Chondrocyte (in vitro differentiated cells): ENCODE measurements around the gene SLC27A5. TPM values are rescaled to one million over a fixed set of nuclear protein-coding genes. Genes with fewer than 3 reads are reported as not detected.
A peak's percentile ranks its signal among the peaks of the same experiment; 100 is the strongest.

Experiments used
- DNase-seq: peaks from one replicate; pipeline ENCODE4 v3.0.0; 2021; ENCODE audit warnings: mixed read lengths, low spot score
- H3K27ac Mint-ChIP-seq: one replicate; pipeline ENCODE4 v1.8.0; 2021; ENCODE audit warnings: mild to moderate bottlenecking, moderate library complexity, mixed read lengths; ENCODE audit not compliant: unreplicated experiment
- H3K27me3 Mint-ChIP-seq: 2 replicates; pipeline ENCODE4 v1.8.0; 2021; ENCODE audit warnings: low read depth, mixed read lengths
- H3K36me3 Mint-ChIP-seq: 2 replicates; pipeline ENCODE4 v1.8.0; 2021; ENCODE audit warnings: low read depth, mixed read lengths
- H3K4me1 Mint-ChIP-seq: 2 replicates; pipeline ENCODE4 v1.8.0; 2021; ENCODE audit warnings: low read depth, mild to moderate bottlenecking, mixed read lengths
- H3K4me3 Mint-ChIP-seq: one replicate; pipeline ENCODE4 v1.8.0; 2021; ENCODE audit warnings: mild to moderate bottlenecking, moderate library complexity, mixed read lengths; ENCODE audit not compliant: unreplicated experiment
- H3K9me3 Mint-ChIP-seq: 2 replicates; pipeline ENCODE4 v1.8.0; 2021; ENCODE audit warnings: low read depth, mixed read lengths
- total RNA-seq: library from RNA; stranded (reverse); gene quantifications from 3 replicates; pipeline ENCODE4 v1.2.1, GENCODE V29; 2021
- TF ChIP-seq, protein P1 (sequence below): fragments of 200-600 bp; sonication (generic); IDR thresholded peaks from 2 replicates; pipeline ENCODE4 v1.5.0; 2021; ENCODE audit warnings: antibody characterized with exemption, mild to moderate bottlenecking, moderate library complexity

Gene SLC27A5
- total RNA-seq, 1 donor from 2014 or later = 4.7 TPM

- TF ChIP-seq, protein P1, sequence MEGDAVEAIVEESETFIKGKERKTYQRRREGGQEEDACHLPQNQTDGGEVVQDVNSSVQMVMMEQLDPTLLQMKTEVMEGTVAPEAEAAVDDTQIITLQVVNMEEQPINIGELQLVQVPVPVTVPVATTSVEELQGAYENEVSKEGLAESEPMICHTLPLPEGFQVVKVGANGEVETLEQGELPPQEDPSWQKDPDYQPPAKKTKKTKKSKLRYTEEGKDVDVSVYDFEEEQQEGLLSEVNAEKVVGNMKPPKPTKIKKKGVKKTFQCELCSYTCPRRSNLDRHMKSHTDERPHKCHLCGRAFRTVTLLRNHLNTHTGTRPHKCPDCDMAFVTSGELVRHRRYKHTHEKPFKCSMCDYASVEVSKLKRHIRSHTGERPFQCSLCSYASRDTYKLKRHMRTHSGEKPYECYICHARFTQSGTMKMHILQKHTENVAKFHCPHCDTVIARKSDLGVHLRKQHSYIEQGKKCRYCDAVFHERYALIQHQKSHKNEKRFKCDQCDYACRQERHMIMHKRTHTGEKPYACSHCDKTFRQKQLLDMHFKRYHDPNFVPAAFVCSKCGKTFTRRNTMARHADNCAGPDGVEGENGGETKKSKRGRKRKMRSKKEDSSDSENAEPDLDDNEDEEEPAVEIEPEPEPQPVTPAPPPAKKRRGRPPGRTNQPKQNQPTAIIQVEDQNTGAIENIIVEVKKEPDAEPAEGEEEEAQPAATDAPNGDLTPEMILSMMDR = no peak
- H3K27me3 Mint-ChIP-seq = peaks cover 12% of the 10 kb centered on the region
- H3K27ac Mint-ChIP-seq = no peak overlapping the region
- DNase-seq = peak; percentile 55
- no peaks in the 10 kb centered on the region for H3K9me3 Mint-ChIP-seq
- H3K4me1 Mint-ChIP-seq = peaks cover 3% of the 10 kb centered on the region
- no peaks in the 10 kb centered on the region for H3K36me3 Mint-ChIP-seq
- H3K4me3 Mint-ChIP-seq = no peak overlapping the region
Measured at GRCh38 chr19:58536852-58537798, 25.3 kb upstream of the SLC27A5 start.

- Mint-ChIP-seq H3K4me1 (peaks cover 3% of the 10 kb centered on the region), H3K27me3 (peaks cover 19% of the 10 kb centered on the region), H3K27ac (no peak overlapping the region), H3K4me3 (no peak overlapping the region), H3K36me3 (no peaks in the 10 kb centered on the region), H3K9me3 (no peaks in the 10 kb centered on the region)
- TF ChIP-seq, protein P1 = no peak
- no peak for DNase-seq
Measured at GRCh38 chr19:58535857-58536256, 24.1 kb upstream of the SLC27A5 start.

DNA sequence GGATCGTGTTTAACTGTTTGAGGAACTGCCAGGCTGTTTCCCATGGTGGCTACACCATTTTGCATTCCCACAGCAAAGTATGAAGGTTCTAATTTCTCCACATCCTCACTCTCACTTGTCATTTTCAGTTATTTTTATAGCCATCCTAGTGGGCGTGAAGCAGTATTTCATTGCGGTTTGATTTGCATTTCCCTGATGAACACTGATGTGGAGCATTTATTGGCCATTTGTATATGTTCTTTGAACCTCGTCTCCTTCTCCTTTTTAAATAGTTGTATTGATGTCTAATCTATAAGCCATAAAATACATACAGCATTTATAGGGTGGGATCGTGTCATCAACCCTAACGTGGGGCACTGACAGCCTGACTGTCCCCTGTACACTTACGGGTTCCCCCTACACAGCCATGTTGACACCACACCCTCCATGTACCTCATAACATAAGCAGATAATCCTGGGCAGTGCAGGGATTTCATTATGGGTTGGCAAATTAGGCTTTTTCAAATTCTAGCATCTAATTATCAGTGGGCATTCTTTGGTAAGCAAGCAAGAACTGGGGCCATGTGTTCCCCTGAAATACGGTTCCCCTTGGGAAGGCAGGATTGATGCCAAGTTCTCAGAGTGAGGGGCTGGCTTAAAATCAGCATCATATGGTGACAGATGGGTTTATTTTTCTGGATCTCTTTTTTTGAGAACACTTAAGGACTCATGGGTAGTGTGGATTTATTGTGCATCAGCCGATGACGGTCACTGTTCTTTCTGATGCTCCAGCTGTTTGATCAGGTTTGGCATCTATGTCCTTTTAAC is 19.4 kb upstream of the SLC27A5 start:
- DNase-seq = no peak
- Mint-ChIP-seq H3K27me3 (peaks cover 23% of the 10 kb centered on the region), H3K27ac (no peak overlapping the region), H3K4me3 (no peak overlapping the region), H3K9me3 (no peaks in the 10 kb centered on the region), H3K4me1 (no peaks in the 10 kb centered on the region), H3K36me3 (no peaks in the 10 kb centered on the region)
- TF ChIP-seq, protein P1 = no peak

DNA sequence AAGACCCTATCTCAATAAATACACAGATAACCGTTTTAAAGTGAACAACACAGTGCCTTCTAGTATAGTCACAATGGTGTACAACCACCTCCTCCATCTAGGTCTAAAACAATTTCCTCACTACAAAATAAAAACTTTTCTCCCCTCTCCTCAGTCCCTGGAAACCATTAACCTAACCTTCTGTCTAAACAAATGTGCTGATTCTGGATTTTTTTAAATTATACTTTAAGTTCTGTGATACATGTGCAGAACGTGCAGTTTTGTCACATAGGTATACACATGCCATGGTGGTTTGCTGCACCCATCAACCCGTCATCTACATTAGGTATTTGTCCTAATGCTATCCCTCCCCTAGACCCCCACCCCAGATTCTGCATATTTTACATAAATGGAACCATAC is 17.6 kb upstream of the SLC27A5 start:
- no peak overlapping the region for H3K4me3 Mint-ChIP-seq
- H3K36me3 Mint-ChIP-seq = no peaks in the 10 kb centered on the region
- H3K27ac Mint-ChIP-seq = no peak overlapping the region
- no peaks in the 10 kb centered on the region for H3K4me1 Mint-ChIP-seq
- TF ChIP-seq, protein P1 = no peak
- no peak for DNase-seq
- no peaks in the 10 kb centered on the region for H3K9me3 Mint-ChIP-seq
- H3K27me3 Mint-ChIP-seq = peaks cover 23% of the 10 kb centered on the region

DNA sequence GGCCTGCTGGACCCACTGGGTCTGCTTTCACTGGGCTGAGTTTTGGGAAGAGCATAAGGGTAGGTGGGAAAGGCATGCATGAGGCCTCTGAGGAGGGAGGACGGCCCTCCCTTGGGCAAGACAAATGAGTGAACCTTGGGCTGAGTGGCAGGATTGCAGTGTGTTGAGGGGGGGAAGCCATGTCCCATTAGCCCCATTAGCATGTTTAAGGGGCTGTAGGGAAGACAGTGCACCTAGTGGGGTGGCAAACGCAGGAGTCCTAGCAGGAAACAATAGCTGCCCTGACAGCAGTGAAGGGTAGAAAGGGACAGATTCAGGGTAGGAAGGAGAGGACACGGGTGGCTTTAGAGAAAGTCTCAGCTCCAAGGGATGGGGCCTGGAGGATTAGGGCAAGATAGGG is 10.9 kb upstream of the SLC27A5 start:
- no peak for DNase-seq
- Mint-ChIP-seq H3K4me3 (no peak overlapping the region), H3K27ac (no peak overlapping the region), H3K27me3 (no peaks in the 10 kb centered on the region), H3K36me3 (no peaks in the 10 kb centered on the region), H3K9me3 (no peaks in the 10 kb centered on the region), H3K4me1 (peaks cover 22% of the 10 kb centered on the region)
- TF ChIP-seq, protein P1 = no peak
